Neural cell (in vitro differentiated cells): ENCODE measurements around the gene JMJD7.

Experiments
- CTCF ChIP-seq: fragments of 450-650 bp; IDR thresholded peaks from 2 replicates; pipeline ENCODE4 v1.5.1; 2014; ENCODE audit warnings: antibody characterized with exemption, mild to moderate bottlenecking, moderate library complexity; ENCODE audit not compliant: poor library complexity, severe bottlenecking
- EP300 ChIP-seq: fragments of 450-650 bp; conservative IDR thresholded peaks from 2 replicates; pipeline ENCODE4 v1.6.1; 2014; ENCODE audit warnings: antibody characterized with exemption, mild to moderate bottlenecking, moderate library complexity; ENCODE audit not compliant: poor library complexity, severe bottlenecking
- EZH2 ChIP-seq: fragments of 200-600, 300-800 bp; shearing (Covaris generic), sonication (generic); IDR thresholded peaks from 2 replicates; pipeline ENCODE4 v1.6.1; 2014; ENCODE audit warnings: antibody characterized with exemption, low read length, borderline replicate concordance, mild to moderate bottlenecking; ENCODE audit not compliant: insufficient read depth, poor library complexity, severe bottlenecking
- MXI1 ChIP-seq: fragments of 450-650 bp; conservative IDR thresholded peaks from 2 replicates; pipeline ENCODE4 v1.6.1; 2014; ENCODE audit warnings: antibody characterized with exemption, mild to moderate bottlenecking; ENCODE audit not compliant: poor library complexity, severe bottlenecking
- POLR2AphosphoS5 ChIP-seq: IDR thresholded peaks from 2 replicates; pipeline ENCODE4 v1.6.1; 2012
- RAD21 ChIP-seq: fragments of 450-650 bp; conservative IDR thresholded peaks from 2 replicates; pipeline ENCODE4 v1.6.1; 2014; ENCODE audit warnings: antibody characterized with exemption, mild to moderate bottlenecking, moderate library complexity
- REST ChIP-seq: IDR thresholded peaks from 2 replicates; pipeline ENCODE4 v1.6.1; 2012; ENCODE audit warnings: borderline replicate concordance
- SMC3 ChIP-seq: fragments of 450-650 bp; conservative IDR thresholded peaks from 2 replicates; pipeline ENCODE4 v1.6.1; 2014; ENCODE audit warnings: antibody characterized with exemption, mild to moderate bottlenecking, moderate library complexity; ENCODE audit not compliant: poor library complexity
- TAF1 ChIP-seq: IDR thresholded peaks from 2 replicates; pipeline ENCODE4 v1.6.1; 2012; ENCODE audit warnings: low read depth

- TF ChIP-seq EP300 (no peak), CTCF (no peak), EZH2 (no peak), TAF1 (no peak), RAD21 (no peak), POLR2AphosphoS5 (no peak), MXI1 (no peak), REST (no peak), SMC3 (no peak)
Measured at GRCh38 chr15:41822471-41822870, 5.4 kb upstream of the JMJD7 start.
